DND-41 (cell line): Measurements from ENCODE around the gene FARP1.

Experiments used
- ATAC-seq: fragments of 200-7000 bp; cut with Tn5 transposase; 3 replicates; pipeline ENCODE4 v1.9.1; 2021; ENCODE audit warnings: low read depth; ENCODE audit not compliant: insufficient read depth
- DNase-seq: peaks from one replicate; pipeline ENCODE4 v3.0.0-alpha.2; 2020
- H2AFZ ChIP-seq: 2 replicates; pipeline ENCODE4 v1.6.0; 2012; ENCODE audit warnings: low read depth, low read length
- H3K27ac ChIP-seq: 2 replicates; pipeline ENCODE4 v1.5.1; 2012; ENCODE audit warnings: low read length, inconsistent platforms
- H3K27me3 ChIP-seq: fragments of 200-600 bp; sonication (generic); 2 replicates; pipeline ENCODE4 v1.6.0; 2012; ENCODE audit warnings: low read length, mild to moderate bottlenecking, inconsistent platforms; ENCODE audit not compliant: insufficient read depth, poor library complexity
- H3K36me3 ChIP-seq: 2 replicates; pipeline ENCODE4 v1.5.1; 2012; ENCODE audit warnings: low read length, inconsistent platforms; ENCODE audit not compliant: insufficient read depth
- H3K4me1 ChIP-seq: 2 replicates; pipeline ENCODE4 v1.5.1; 2012; ENCODE audit warnings: mild to moderate bottlenecking, low read length; ENCODE audit not compliant: insufficient read depth
- H3K4me2 ChIP-seq: 2 replicates; pipeline ENCODE4 v1.6.0; 2012; ENCODE audit warnings: mild to moderate bottlenecking, moderate library complexity, low read length, inconsistent platforms; ENCODE audit not compliant: insufficient read depth
- H3K4me3 ChIP-seq, 2 experiments: fragments of 200-600 bp in 1 of 2; shearing (Covaris generic) in 1 of 2; 2 replicates each; pipeline ENCODE4 v1.5.1; 2012 to 2016; ENCODE audit warnings: inconsistent platforms in 2 of 2, low read length in 2 of 2, mild to moderate bottlenecking in 2 of 2, low read depth in 1 of 2, moderate library complexity in 1 of 2
- H3K79me2 ChIP-seq: 2 replicates; pipeline ENCODE4 v1.6.0; 2012; ENCODE audit warnings: low read length, inconsistent platforms; ENCODE audit not compliant: insufficient read depth
- H3K9ac ChIP-seq: 2 replicates; pipeline ENCODE4 v1.6.0; 2012; ENCODE audit warnings: low read depth, mild to moderate bottlenecking, inconsistent platforms, low read length, moderate library complexity
- H3K9me3 ChIP-seq: 2 replicates; pipeline ENCODE4 v1.5.1; 2012; ENCODE audit warnings: low read length, moderate library complexity, mild to moderate bottlenecking, inconsistent platforms; ENCODE audit not compliant: insufficient read depth, severe bottlenecking
- H4K20me1 ChIP-seq: 2 replicates; pipeline ENCODE4 v1.6.0; 2012; ENCODE audit warnings: low read length; ENCODE audit not compliant: insufficient read depth
- CTCF ChIP-seq: IDR thresholded peaks from 2 replicates; pipeline ENCODE4 v1.5.1; 2012; ENCODE audit warnings: borderline replicate concordance, low read length, moderate library complexity, mild to moderate bottlenecking; ENCODE audit not compliant: poor library complexity, severe bottlenecking; ENCODE audit errors: extremely low read depth
- EZH2 ChIP-seq: IDR thresholded peaks from 3 replicates; pipeline ENCODE4 v1.6.1; 2012; ENCODE audit warnings: borderline replicate concordance, low read depth, mild to moderate bottlenecking, moderate library complexity, low read length, inconsistent platforms; ENCODE audit not compliant: severe bottlenecking

FARP1 gene

GRCh38 chr13:98239162-98240076 lies 96.5 kb downstream of the FARP1 start:
- no peaks in the 10 kb centered on the region for H3K36me3 ChIP-seq
- TF ChIP-seq CTCF = no peak
- TF ChIP-seq EZH2 = no peak
- DNase-seq = no peak
- peaks cover 3% of the 10 kb centered on the region for H3K27me3 ChIP-seq
- H3K27ac ChIP-seq = no peak overlapping the region
- ATAC-seq = no peak
- no peak overlapping the region for H2AFZ ChIP-seq
- no peak overlapping the region for H3K4me2 ChIP-seq
- no peaks in the 10 kb centered on the region for H3K79me2 ChIP-seq
- no peaks in the 10 kb centered on the region for H4K20me1 ChIP-seq
- no peaks in the 10 kb centered on the region for H3K4me1 ChIP-seq
- H3K9me3 ChIP-seq = no peaks in the 10 kb centered on the region
- no peak overlapping the region for H3K4me3 ChIP-seq
- no peak overlapping the region for H3K9ac ChIP-seq

- no peaks in the 10 kb centered on the region for H3K36me3 ChIP-seq
- ATAC-seq (no peak), DNase-seq (no peak)
- no peak for TF ChIP-seq CTCF
- no peak for TF ChIP-seq EZH2
- no peak overlapping the region for H3K9ac ChIP-seq
- H3K9me3 ChIP-seq = no peaks in the 10 kb centered on the region
- H3K4me3 ChIP-seq = no peak overlapping the region
- no peaks in the 10 kb centered on the region for H4K20me1 ChIP-seq
- no peaks in the 10 kb centered on the region for H3K79me2 ChIP-seq
- no peak overlapping the region for H3K4me2 ChIP-seq
- H3K27me3 ChIP-seq = peaks cover 6% of the 10 kb centered on the region
- H3K27ac ChIP-seq = no peak overlapping the region
- no peak overlapping the region for H2AFZ ChIP-seq
- no peaks in the 10 kb centered on the region for H3K4me1 ChIP-seq
Observed at GRCh38 chr13:98240135-98240534, 97.2 kb downstream of the FARP1 start.

GRCh38 chr13:98240974-98241373 lies 98.1 kb downstream of the FARP1 start:
- TF ChIP-seq EZH2 = no peak
- no peak for TF ChIP-seq CTCF
- no peak for ATAC-seq
- no peaks in the 10 kb centered on the region for H3K36me3 ChIP-seq
- H4K20me1 ChIP-seq = no peaks in the 10 kb centered on the region
- H3K4me2 ChIP-seq = no peak overlapping the region
- no peaks in the 10 kb centered on the region for H3K4me1 ChIP-seq
- H3K27ac ChIP-seq = no peak overlapping the region
- H3K9ac ChIP-seq = no peak overlapping the region
- peaks cover 6% of the 10 kb centered on the region for H3K27me3 ChIP-seq
- H3K9me3 ChIP-seq = no peaks in the 10 kb centered on the region
- no peaks in the 10 kb centered on the region for H3K79me2 ChIP-seq
- H2AFZ ChIP-seq = no peak overlapping the region
- DNase-seq = no peak
- H3K4me3 ChIP-seq = no peak overlapping the region
